SIG-M5 (cell line): ENCODE data around the gene HIVEP1.

Source experiments
- DNase-seq: peaks from one replicate; lab custom pipeline; 2025; lab: John Stamatoyannopoulos, UW

The HIVEP1 gene

GRCh38 chr6:12049165-12049564 is 37.1 kb downstream of the HIVEP1 start:
- DNase-seq = no peak

GRCh38 chr6:12051861-12052368 is 39.8 kb downstream of the HIVEP1 start:
- peak; percentile 67 for DNase-seq

DNA sequence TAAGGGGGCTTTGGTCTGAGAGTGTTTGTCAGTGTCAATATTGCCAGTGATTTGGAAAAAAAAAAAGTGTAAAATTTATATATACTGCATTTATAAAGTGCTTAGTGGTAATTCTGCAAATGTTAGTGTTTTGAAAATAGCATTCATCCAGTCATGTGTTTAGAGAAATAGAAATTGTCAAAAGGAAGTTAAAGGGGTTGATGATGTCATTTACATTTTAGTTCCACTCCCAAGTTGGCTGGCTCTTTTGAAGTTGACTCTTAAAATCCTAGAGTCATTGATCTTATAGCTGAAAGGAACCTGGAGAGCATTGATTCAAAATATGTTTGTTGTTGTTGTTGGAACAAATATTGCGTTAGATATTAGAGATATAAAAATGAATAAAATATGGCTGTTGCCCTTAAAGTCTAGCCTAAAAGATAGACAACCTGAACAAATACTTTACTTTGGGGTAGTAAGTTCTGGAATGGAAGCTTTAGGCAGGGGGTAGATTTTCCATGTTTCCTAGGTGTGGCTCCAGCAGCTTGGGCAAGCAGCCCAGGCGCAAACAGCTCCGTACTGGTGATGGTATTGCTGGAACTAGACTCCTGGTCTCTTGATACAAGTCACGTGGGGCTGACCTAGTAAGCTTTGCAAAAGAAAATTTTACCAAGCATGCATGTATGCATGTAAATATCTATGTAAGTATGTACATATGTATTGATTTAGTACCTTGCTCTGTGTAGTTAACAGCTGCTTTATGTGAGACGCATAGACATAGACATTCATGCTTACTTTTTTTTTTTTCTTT is 46.3 kb downstream of the HIVEP1 start:
- DNase-seq = no peak

DNA sequence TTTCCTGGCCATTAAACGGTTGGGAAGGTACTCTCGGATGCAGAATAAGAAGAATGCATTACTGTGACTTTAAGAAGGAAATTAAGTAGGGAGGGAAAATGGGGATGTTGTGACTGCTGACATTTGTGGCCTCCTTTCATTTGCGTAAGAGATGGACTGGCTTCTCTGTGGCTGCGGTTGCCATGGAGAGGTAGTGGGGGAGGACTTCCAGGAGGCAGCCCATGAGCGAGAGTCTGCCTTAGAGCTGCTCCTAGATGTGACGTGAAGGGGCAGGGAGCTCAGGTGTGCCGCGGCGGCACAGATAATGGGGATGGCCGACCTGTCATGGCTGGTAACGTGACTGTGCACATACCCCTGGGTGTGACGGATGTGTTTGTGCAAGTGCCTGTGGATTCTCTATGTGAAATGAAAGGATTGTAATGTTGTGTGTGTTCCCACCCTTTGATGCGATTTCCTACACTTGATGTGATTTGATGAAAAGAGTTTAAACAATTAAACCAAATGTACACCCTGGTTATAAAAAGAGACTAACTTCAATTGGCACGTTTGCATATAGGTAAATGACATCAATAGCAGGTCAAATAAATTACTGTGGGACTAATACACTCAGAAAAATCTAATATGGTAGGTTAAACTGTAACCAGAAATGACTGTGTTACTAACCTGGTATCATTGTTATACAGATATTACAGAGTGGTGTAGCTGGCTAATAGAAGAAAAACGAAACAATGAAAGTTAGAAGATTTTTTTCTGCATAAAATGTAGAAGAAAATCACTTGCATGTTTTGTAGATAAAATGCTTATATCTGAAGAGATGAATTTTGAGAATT is 48.9 kb downstream of the HIVEP1 start:
- peak; percentile 54 for DNase-seq

DNA sequence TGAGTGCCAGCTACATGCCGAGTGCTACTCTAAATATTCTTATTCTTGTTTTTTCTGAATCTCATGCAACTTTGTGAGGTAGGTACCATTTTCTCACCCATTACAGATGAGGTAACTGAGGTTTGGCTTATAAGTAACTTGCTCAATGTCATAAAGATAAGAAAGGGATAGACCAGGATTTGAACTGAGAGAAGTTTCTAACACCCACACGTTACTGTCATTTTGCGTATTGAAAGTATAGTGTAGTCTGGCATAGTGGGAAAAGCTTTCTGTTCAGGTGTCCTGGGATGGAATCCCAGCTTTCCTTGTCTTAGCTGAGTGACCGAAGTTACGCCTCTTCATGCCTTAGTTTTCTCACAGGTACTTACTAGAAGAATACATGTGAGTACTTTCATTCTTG is 50.5 kb downstream of the HIVEP1 start:
- no peak for DNase-seq

- no peak for DNase-seq
These were observed 52.0 kb downstream of the HIVEP1 start for GRCh38 chr6:12064131-12064530.

- no peak for DNase-seq
These were observed 52.5 kb downstream of the HIVEP1 start for GRCh38 chr6:12064538-12065071.

DNA sequence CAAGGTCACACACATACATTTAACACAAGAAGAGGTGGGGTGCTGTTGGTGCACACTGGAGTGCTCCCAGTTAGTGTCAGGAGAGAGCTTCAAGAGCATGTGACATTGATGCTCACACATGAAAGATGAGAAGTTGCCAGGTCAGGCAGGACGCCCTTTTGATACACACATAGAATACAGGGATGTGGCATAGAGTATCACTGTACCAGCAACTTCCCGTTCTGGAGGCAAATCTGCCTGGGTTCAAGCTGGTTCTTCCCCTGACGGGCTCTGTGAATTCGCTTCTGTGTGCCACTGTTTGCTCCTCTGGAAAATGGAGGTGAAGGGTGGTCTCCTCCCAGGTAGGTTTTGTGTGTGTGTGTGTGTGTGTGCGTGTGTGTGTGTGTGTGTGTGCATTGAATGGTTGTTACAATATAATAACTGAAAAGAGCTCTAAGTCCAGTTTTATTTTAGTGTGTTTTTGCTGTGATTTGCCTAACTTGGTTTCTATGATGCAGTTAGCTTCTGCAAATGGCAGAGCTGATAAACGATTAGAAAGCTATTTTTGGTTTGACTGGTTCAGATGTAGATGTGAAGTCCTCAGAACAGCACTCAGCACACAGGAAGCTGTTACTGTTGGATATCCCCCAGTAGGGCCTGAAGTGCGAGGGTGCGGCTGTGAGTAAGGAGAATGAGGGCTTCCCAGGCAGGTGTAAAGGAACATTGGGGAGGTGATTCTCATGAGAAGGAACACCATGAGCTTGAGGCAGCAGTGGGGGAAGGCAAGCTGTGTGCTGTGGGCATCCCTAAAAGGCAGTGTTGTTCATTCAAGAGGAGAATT is 53.4 kb downstream of the HIVEP1 start:
- DNase-seq = no peak

GRCh38 chr6:12066297-12066696 is 54.2 kb downstream of the HIVEP1 start:
- DNase-seq = no peak

DNA sequence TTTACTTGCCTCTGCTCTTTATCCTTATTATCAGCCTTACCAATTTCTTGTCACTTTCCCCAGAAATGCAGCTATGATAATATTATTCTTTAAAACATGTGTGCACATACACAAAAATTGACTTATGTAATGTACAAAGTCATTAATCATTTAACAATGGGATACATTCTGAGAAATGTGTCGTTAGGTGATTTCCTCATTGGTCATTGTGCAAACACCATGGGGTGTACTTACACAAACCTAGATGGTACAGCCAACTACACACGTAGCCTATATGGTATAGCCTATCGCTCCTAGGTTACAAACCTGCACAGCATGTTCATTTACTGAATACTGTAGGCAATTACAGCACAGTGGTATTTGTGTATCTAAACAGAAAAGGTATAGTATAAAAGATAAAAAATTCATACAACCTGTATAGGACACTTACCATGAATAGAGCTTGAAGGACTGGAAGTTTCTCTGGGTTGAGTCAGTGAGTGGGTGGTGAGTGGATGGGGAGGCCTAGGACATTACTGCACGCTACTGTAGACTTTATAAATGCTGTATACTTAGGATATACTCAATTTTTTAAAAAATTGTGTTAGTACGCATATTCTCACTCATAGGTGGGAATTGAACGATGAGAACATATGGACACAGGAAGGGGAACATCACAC is 56.9 kb downstream of the HIVEP1 start:
- DNase-seq = no peak

GRCh38 chr6:12069891-12070529 is 57.9 kb downstream of the HIVEP1 start:
- DNase-seq = no peak

DNA sequence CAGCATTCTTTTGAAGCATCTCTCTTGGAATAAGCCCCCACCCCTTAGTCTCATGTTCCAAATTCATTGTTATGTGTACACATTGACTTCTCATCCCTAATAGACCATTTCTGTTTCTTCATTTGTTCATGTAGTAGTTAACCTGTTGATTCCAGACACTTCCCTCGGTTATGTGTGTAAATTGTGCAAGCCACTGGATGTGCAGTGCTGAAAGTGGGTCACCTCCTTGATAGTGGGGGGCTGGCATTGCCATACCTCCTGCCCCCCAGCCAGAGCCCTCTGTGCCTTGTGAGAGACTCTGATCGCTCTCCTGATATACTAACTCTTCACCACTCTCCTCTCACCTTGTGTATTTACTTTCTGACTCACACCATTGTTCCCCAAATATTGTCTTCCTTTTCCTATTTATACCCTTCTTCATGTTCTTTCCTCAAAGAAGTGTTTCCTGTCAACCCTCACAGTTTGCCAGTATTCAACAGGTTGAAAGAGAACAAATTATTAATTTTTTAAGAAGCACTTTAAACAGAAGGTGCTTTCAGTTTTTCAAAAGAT is 59.0 kb downstream of the HIVEP1 start:
- no peak for DNase-seq

- DNase-seq = no peak
These were observed 63.0 kb downstream of the HIVEP1 start for GRCh38 chr6:12075067-12075563.

DNA sequence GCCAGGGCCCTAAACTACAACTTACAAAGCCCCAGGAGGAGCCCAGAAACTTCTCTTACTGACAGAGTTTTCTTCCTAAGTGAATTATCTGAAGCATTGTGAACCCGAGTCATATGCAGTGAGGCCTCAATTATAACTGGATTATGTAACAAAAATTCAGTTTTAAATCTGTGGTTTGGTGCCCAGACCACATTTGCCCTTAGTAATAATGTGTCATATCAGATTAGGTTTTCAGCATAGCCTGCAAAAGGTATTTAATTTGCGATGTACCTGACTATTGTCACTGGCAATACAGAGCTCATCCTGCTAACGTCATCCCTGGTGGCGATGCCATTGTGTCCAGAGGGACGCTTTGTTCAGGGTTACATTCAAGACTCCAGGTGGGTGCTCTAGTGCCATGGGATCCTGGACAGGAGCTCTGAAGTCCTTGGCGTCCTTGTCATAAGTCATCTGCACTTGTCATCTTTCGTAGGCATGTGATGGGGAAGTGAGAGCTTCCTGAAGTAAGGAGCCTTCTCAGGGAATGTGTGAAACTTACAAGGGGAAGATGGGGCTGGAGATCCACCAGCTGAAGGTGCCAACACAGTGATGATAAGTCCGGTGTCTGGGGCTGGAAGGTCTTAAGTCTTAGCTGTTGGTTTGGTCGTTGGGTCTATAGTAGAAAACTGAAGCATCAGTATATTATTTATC is 65.1 kb downstream of the HIVEP1 start:
- no peak for DNase-seq

- DNase-seq = no peak
These were observed 65.9 kb downstream of the HIVEP1 start for GRCh38 chr6:12078014-12078413.

- no peak for DNase-seq
These were observed 69.7 kb downstream of the HIVEP1 start for GRCh38 chr6:12081771-12082170.

DNA sequence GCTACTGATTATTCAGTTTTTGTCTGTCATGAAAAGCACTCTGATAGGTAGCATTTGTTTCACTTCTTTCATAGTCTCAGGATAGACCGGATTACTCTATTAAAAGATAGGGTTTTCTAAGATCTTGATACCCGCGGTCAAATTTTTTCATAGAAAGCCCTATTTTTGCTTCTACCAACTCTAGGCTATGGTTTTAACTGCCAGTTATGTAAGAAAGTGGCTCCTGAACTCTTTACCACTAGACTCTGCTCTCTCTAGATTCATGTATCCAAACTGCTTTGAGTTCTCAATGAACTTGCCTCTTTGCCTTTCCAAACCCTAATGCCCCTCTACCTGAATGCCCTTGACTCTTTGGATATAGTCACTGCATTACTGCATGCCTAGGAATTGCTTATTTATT is 70.3 kb downstream of the HIVEP1 start:
- DNase-seq = no peak

DNA sequence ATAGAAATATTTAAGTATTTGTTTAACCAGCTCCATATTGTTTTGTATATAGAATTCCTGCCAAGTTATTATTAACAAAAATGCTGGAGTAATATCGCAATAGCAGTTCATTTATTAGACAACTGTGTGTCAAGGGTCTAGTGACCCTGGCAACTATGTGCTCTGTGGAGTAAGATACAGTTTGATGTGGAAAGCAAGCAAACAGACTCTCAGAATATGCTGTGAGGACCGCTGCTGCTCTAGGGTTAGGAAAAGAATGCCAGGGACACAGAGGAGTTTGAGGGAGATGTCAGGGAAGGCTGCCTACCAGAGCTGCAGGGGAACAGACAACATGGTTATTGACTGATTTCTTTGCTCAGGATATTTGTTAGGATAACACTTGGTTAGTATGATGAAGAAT is 71.2 kb downstream of the HIVEP1 start:
- no peak for DNase-seq

DNA sequence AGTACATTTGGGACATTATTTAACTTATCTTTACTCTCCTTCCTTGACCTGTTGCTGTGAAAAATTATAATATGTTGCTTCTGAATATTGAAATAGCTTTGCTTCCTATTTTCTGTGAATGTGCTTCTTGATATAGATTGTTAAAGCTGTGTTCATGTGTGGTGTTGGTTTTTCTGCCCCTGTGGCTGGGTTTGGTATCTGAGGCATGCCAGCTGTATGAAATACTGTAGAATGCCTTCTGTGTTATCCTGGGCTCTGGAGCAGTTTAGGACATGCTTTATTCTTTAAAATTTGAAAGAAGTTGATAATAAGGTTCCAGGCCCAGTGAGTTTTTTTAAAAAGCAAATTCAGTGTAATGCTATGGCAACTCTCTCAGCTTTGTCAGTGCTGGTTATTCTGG is 71.7 kb downstream of the HIVEP1 start:
- no peak for DNase-seq

GRCh38 chr6:12084681-12085080 is 72.6 kb downstream of the HIVEP1 start:
- DNase-seq = no peak
